ENCODE data around the gene SLC2A10. TPM values are rescaled to one million over a fixed set of nuclear protein-coding genes. Genes with fewer than 3 reads are reported as not detected.

Gene SLC2A10
- total RNA-seq, 4 donors from 2014 or later, result 10.0 to 20.1 (median 11.5) TPM

DNA sequence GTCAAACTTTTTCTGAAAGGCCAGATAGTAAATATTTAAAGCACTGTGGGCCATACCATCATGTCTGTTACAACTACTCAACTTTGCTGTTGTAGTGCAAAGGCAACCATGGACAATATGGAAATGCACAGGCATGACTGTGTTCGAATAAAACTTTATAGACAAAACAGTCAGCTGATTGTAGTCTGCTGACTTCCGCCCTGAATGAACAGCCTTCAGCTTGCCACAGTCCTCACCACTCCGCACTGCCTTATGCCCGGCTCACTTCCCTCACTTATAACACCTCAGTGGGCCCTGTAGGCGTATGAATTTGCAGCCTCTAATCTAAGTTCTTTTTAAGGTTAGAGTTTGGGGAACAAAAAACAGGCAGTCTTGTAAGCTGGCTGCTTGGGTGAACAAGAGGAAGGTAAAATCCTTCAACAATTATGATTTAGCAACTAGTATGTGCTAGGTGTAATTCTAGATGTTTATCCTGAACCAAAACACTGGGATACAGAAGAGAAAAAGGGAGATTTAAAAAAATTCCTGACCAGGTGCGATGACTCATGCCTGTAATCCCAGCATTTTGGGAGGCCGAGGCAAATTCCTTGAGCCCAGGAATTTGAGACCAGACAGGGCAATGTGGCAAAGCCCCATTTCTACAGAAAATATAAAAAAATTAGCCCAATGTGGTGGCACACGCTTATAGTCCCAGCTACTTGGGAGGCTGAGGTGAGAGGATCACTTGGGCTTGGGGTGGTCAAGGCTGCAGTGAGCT lies 6.8 kb upstream of the SLC2A10 start:
- ATAC-seq, result no peak
- 86 to 87% methylated on average over 7 of the region's 8 CpGs for WGBS, 2 donors (ENCODE audit: low coverage in 1 of 2)
- Histone ChIP-seq H3K27me3 (peaks cover 23% of the 10 kb centered on the region), H3K4me3 (no peak overlapping the region), H3K27ac (no peak overlapping the region), H3K9me3 (no peaks in the 10 kb centered on the region), H3K36me3 (no peaks in the 10 kb centered on the region), H3K4me1 (no peaks in the 10 kb centered on the region)
- TF ChIP-seq, protein P1, sequence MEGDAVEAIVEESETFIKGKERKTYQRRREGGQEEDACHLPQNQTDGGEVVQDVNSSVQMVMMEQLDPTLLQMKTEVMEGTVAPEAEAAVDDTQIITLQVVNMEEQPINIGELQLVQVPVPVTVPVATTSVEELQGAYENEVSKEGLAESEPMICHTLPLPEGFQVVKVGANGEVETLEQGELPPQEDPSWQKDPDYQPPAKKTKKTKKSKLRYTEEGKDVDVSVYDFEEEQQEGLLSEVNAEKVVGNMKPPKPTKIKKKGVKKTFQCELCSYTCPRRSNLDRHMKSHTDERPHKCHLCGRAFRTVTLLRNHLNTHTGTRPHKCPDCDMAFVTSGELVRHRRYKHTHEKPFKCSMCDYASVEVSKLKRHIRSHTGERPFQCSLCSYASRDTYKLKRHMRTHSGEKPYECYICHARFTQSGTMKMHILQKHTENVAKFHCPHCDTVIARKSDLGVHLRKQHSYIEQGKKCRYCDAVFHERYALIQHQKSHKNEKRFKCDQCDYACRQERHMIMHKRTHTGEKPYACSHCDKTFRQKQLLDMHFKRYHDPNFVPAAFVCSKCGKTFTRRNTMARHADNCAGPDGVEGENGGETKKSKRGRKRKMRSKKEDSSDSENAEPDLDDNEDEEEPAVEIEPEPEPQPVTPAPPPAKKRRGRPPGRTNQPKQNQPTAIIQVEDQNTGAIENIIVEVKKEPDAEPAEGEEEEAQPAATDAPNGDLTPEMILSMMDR (IDR thresholded peaks at IDR 0.05), result no peak
- TF ChIP-seq POLR2AphosphoS5 (IDR thresholded peaks at IDR 0.05), result no peak
- TF ChIP-seq POLR2A (IDR thresholded peaks at IDR 0.05), result no peak
- no peak for TF ChIP-seq EP300 (IDR thresholded peaks at IDR 0.05)

DNA sequence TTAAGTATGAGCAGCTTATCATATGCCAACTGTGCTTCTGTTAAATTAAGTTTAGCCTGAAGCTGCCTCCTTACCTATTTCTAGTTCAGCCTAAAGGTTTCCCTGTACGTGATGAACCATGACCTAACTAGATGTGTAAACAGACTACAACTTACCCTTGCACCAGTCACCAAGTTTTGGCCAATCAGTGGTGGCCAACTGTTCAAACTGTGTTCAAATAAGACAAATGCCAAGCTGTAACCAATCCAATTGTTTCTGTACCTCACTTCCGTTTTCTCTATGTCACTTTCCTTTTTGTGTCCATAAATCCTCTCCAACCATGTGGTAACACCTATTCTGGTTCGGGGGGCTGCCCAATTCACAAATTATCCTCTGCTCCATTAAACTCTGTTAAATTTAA lies 6.0 kb upstream of the SLC2A10 start:
- no peaks in the 10 kb centered on the region for H3K4me1 ChIP-seq
- H3K36me3 ChIP-seq, result no peaks in the 10 kb centered on the region
- H3K27me3 ChIP-seq, result peaks cover 23% of the 10 kb centered on the region
- WGBS, 2 donors (ENCODE audit: low coverage in 1 of 2), result 83 to 88% methylated on average over 3 of the region's 3 CpGs
- no peak for TF ChIP-seq POLR2A (IDR thresholded peaks at IDR 0.05)
- TF ChIP-seq, protein P1 (IDR thresholded peaks at IDR 0.05), result no peak
- TF ChIP-seq POLR2AphosphoS5 (IDR thresholded peaks at IDR 0.05), result no peak
- no peak for TF ChIP-seq EP300 (IDR thresholded peaks at IDR 0.05)
- no peak for ATAC-seq
- H3K9me3 ChIP-seq, result no peaks in the 10 kb centered on the region
- H3K4me3 ChIP-seq, result no peak overlapping the region
- no peak overlapping the region for H3K27ac ChIP-seq

DNA sequence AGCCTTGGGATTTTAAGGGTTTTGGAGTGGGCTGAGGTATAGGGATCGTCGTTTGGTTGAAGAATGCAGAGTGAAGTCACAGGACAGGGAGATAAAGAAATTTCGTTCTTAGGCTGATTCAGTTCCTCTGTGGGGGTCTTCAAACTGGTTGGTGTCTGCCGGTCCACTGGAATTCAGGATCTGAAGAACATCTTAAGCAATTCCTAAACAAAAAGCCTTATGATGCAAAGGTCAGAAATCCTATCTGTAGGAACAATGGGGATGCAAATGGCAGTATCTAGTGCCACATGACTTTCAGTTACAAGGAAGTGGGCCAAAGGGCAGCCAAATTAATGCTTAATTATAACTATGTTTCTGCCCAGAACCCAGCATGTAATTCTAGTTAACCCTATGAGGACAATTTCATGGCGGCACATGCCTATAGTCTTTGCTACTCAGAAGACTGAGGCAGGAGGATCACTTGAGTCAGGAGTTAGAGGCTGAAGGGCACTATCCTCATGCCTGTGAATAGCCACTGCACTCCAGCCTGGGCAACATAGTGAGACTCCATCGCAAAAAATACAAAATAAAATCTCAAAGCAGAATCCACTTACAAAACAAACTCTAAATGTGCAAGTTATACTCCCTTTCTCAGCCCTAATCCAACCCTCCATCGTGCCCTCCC lies 4.6 kb upstream of the SLC2A10 start:
- H3K36me3 ChIP-seq, result no peaks in the 10 kb centered on the region

DNA sequence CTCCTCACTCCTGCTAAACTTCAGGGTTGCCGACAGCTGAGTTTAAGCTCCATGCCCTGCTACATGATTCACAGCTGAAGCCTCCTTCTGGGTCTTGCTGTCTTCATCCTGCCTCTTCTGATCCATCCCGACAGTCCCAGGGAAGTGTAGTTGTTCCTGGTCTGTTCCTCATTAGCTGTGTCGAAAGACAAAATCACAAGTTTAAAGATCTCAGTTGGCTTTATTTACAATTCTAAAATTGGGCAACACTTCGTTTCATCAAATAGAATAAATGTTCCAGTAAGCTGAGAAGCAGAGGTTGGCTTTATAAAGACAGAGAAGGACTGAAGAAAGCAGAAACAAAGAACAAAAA lies 4.1 kb upstream of the SLC2A10 start:
- 38 to 65% methylated on average over 3 of the region's 4 CpGs for WGBS, 2 donors (ENCODE audit: low coverage in 1 of 2)
- Histone ChIP-seq H3K9me3 (no peaks in the 10 kb centered on the region), H3K27ac (peak overlapping the region in 2 of 4 donors; percentile 23 to 62), H3K4me3 (no peak overlapping the region), H3K36me3 (no peaks in the 10 kb centered on the region), H3K4me1 (peaks cover 0 to 16% (median 4%) of the 10 kb centered on the region in 3 donors), H3K27me3 (peaks cover 15% of the 10 kb centered on the region)
- TF ChIP-seq, protein P1 (IDR thresholded peaks at IDR 0.05), result no peak
- peak; percentile 24 for TF ChIP-seq POLR2AphosphoS5 (IDR thresholded peaks at IDR 0.05)
- TF ChIP-seq EP300 (IDR thresholded peaks at IDR 0.05), result no peak
- TF ChIP-seq POLR2A (IDR thresholded peaks at IDR 0.05), result no peak
- ATAC-seq, result peak; percentile 83

More for the DNA sequence above, 4.6 kb upstream of the SLC2A10 start:
- Histone ChIP-seq H3K9me3 (no peaks in the 10 kb centered on the region), H3K27ac (peak overlapping the region in 2 of 4 donors; percentile 8 to 62), H3K4me1 (peaks cover 0 to 11% (median 4%) of the 10 kb centered on the region in 3 donors), H3K27me3 (peaks cover 20% of the 10 kb centered on the region), H3K4me3 (no peak overlapping the region)
- TF ChIP-seq EP300 (IDR thresholded peaks at IDR 0.05) (no peak), POLR2A (IDR thresholded peaks at IDR 0.05) (no peak), POLR2AphosphoS5 (IDR thresholded peaks at IDR 0.05) (no peak)
- TF ChIP-seq, protein P1 (IDR thresholded peaks at IDR 0.05), result no peak
- no peak for ATAC-seq
- WGBS, 2 donors (ENCODE audit: low coverage in 1 of 2), result 45 to 55% methylated on average over 7 of the region's 7 CpGs

Measured in gastroesophageal sphincter (tissue), 4 donors.